A673 (cell line): Measurements from ENCODE around the gene TCF20. TPM values are rescaled to one million over a fixed set of nuclear protein-coding genes. Genes with fewer than 3 reads are reported as not detected.

ENCODE experiments used
- BruUV-seq: library from RNA; stranded (reverse); fragments of 400-500 nt; replicated peaks from 2 replicates; lab custom pipeline; 2021; lab: Mats Ljungman, UMichigan
- CTCF ChIA-PET: fragments of 300-600 bp; sonication (Branson Sonifier 250); formaldehyde crosslinking; loops from one replicate; lab custom pipeline; 2022; ENCODE audit warnings: antibody characterized with exemption; lab: Charles Lee
- POLR2A ChIA-PET: fragments of 300-600 bp; sonication (Branson Sonifier 250); formaldehyde crosslinking; loops from one replicate; lab custom pipeline; 2022; ENCODE audit warnings: antibody characterized with exemption; ENCODE audit not compliant: low non-redundant PET; lab: Charles Lee
- DNase-seq: peaks from one replicate; pipeline ENCODE4 v3.0.0-alpha.2; 2015; ENCODE audit warnings: low spot score
- H3K27ac ChIP-seq: fragments of 200-600 bp; sonication (generic); 2 replicates; pipeline ENCODE4 v1.5.1; 2016; ENCODE audit warnings: mixed run types, low read depth, mild to moderate bottlenecking, mixed read lengths, antibody characterized with exemption, low read length; ENCODE audit not compliant: poor library complexity, severe bottlenecking
- H3K27me3 ChIP-seq: fragments of 200-600 bp; sonication (generic); replicated peaks from 2 replicates; pipeline ENCODE4 v1.6.1; 2017; ENCODE audit warnings: mixed run types, low read depth, mild to moderate bottlenecking, mixed read lengths, antibody characterized with exemption, low read length; ENCODE audit not compliant: insufficient read depth, poor library complexity
- H3K36me3 ChIP-seq: fragments of 200-600 bp; sonication (generic); 2 replicates; pipeline ENCODE4 v1.6.1; 2016; ENCODE audit warnings: mixed run types, mild to moderate bottlenecking, mixed read lengths, antibody characterized with exemption, low read length; ENCODE audit not compliant: insufficient read depth, poor library complexity, severe bottlenecking
- H3K4me1 ChIP-seq: fragments of 200-600 bp; sonication (generic); 2 replicates; pipeline ENCODE4 v1.6.1; 2017; ENCODE audit warnings: mixed run types, mild to moderate bottlenecking, mixed read lengths, antibody characterized with exemption, low read length; ENCODE audit not compliant: insufficient read depth, poor library complexity, severe bottlenecking
- H3K4me3 ChIP-seq: fragments of 200-600 bp; sonication (generic); 2 replicates; pipeline ENCODE4 v1.5.1; 2016; ENCODE audit warnings: low read depth, mixed run types, mild to moderate bottlenecking, mixed read lengths, low read length; ENCODE audit not compliant: poor library complexity, severe bottlenecking
- H3K9me3 ChIP-seq: fragments of 200-600 bp; sonication (generic); 2 replicates; pipeline ENCODE4 v1.6.1; 2016; ENCODE audit warnings: mixed run types, low read depth, mild to moderate bottlenecking, mixed read lengths, antibody characterized with exemption, low read length; ENCODE audit not compliant: poor library complexity, severe bottlenecking
- EZH2 ChIP-seq: fragments of 200-600 bp; sonication (generic); IDR thresholded peaks from 2 replicates; pipeline ENCODE4 v1.6.1; 2017; ENCODE audit warnings: borderline replicate concordance, low read depth, mild to moderate bottlenecking, mixed read lengths, antibody characterized with exemption, low read length; ENCODE audit not compliant: poor library complexity, severe bottlenecking
- intact Hi-C: fragments of 100-400 bp; cut with micrococcal nuclease; formaldehyde crosslinking; loops from one replicate; pipeline ENCODE4 v1.10.0; 2022; ENCODE audit not compliant: unreplicated experiment
- total RNA-seq: library from RNA; stranded (reverse); gene quantifications from 2 replicates; pipeline ENCODE4 v1.2.3, GENCODE V29; 2021
- TF ChIP-seq, protein P1 (sequence below): fragments of 300-800, 200-600 bp; sonication (generic); conservative IDR thresholded peaks from 2 replicates; pipeline ENCODE4 v1.5.1; 2017; ENCODE audit warnings: low read depth, mild to moderate bottlenecking, antibody characterized with exemption, low read length, moderate library complexity, mixed read lengths

TCF20 gene
- total RNA-seq, 1 experiment from 2014 or later, result 69.3 TPM

GRCh38 chr22:42263944-42264343 lies 6.5 kb downstream of the TCF20 start:
- Histone ChIP-seq H3K27ac (no peak overlapping the region), H3K9me3 (no peaks in the 10 kb centered on the region), H3K4me3 (no peak overlapping the region), H3K27me3 (no peaks in the 10 kb centered on the region), H3K4me1 (peaks cover 25% of the 10 kb centered on the region), H3K36me3 (no peaks in the 10 kb centered on the region)
- ChIA-PET POLR2A (no interaction called here), CTCF (interaction anchor here (0.7 kb wide), 1 partner anchor 24 kb away, joined by 4 read pairs; no protein-coding TSS in a partner anchor)
- DNase-seq, result no peak
- BruUV-seq, result no TSS peak
- intact Hi-C loops, result no loop called here
- TF ChIP-seq EZH2, result no peak
- TF ChIP-seq, protein P1, sequence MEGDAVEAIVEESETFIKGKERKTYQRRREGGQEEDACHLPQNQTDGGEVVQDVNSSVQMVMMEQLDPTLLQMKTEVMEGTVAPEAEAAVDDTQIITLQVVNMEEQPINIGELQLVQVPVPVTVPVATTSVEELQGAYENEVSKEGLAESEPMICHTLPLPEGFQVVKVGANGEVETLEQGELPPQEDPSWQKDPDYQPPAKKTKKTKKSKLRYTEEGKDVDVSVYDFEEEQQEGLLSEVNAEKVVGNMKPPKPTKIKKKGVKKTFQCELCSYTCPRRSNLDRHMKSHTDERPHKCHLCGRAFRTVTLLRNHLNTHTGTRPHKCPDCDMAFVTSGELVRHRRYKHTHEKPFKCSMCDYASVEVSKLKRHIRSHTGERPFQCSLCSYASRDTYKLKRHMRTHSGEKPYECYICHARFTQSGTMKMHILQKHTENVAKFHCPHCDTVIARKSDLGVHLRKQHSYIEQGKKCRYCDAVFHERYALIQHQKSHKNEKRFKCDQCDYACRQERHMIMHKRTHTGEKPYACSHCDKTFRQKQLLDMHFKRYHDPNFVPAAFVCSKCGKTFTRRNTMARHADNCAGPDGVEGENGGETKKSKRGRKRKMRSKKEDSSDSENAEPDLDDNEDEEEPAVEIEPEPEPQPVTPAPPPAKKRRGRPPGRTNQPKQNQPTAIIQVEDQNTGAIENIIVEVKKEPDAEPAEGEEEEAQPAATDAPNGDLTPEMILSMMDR, result no peak

DNA sequence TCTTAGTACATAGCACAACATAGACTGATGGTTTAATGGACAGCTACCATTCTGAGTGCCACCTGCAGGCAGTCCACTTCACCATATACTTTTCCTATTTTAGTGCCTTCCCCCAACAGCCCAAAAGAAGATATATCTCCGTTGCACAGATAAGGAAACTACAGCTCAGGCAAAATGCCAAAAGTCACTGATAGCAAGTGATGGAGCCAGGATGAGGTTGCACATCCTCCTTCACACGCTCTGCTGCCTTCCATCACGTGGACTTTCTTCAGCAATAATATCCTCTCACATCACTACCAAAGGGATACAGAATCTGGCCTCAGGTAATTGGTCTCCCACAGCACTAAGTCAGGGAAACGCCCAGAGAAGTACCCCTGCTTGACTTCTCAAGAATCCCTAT lies 7.5 kb downstream of the TCF20 start:
- TF ChIP-seq EZH2, result no peak
- TF ChIP-seq, protein P1, result no peak
- no peak overlapping the region for H3K27ac ChIP-seq
- ChIA-PET CTCF (no interaction called here), POLR2A (no interaction called here)
- H3K36me3 ChIP-seq, result no peaks in the 10 kb centered on the region
- BruUV-seq, result no TSS peak
- H3K4me1 ChIP-seq, result peaks cover 29% of the 10 kb centered on the region
- no peaks in the 10 kb centered on the region for H3K9me3 ChIP-seq
- no peaks in the 10 kb centered on the region for H3K27me3 ChIP-seq
- intact Hi-C loops, result no loop called here
- no peak for DNase-seq
- H3K4me3 ChIP-seq, result no peak overlapping the region

DNA sequence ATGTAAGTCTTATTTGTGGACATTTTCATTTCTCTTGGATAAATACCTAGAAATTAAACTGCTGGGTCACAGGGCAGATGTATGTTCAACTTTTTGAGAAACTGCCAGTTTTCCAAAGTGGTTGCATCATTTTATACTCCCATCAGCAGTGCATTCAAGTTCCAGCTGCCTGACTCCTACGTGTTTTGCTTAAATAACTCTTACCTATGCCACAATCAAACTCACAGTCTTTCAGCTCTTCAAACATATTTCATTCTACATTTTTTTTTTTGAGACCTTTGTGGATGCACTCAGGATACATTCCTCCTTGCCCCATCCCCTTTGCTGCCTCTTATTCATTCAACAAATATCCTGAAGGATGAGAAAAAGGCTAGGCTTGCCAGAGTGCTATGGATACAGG lies 9.2 kb downstream of the TCF20 start:
- intact Hi-C loops, result no loop called here
- POLR2A ChIA-PET, result no interaction called here
- no TSS peak for BruUV-seq

More for the DNA sequence above, 9.2 kb downstream of the TCF20 start:
- no peak overlapping the region for H3K4me3 ChIP-seq
- no peak overlapping the region for H3K27ac ChIP-seq
- CTCF ChIA-PET, result no interaction called here
- TF ChIP-seq, protein P1, result no peak
- TF ChIP-seq EZH2, result no peak
- H3K4me1 ChIP-seq, result peaks cover 33% of the 10 kb centered on the region
- no peaks in the 10 kb centered on the region for H3K27me3 ChIP-seq
- DNase-seq, result no peak
- H3K36me3 ChIP-seq, result no peaks in the 10 kb centered on the region
- no peaks in the 10 kb centered on the region for H3K9me3 ChIP-seq
